Lower lobe of right lung (tissue), 2 donors: ENCODE measurements around the gene NTRK2. TPM values are rescaled to one million over a fixed set of nuclear protein-coding genes. Genes with fewer than 3 reads are reported as not detected.

Experiments used
- ATAC-seq, 2 donors: fragments of 200-7000 bp; cut with Tn5 transposase; one replicate each; pipeline ENCODE4 v1.9.1; 2020 to 2022; ENCODE audit warnings: mild to moderate bottlenecking in 2 of 2, moderate library complexity in 2 of 2
- DNase-seq: peaks from one replicate; pipeline ENCODE4 v3.0.0-alpha.2; 2020
- H3K27ac ChIP-seq: fragments of 200-600 bp; one replicate; pipeline ENCODE4 v1.8.0; 2022
- H3K27me3 ChIP-seq: fragments of 200-600 bp; one replicate; pipeline ENCODE4 v1.8.0; 2022; ENCODE audit warnings: low read depth
- H3K36me3 ChIP-seq: fragments of 200-600 bp; one replicate; pipeline ENCODE4 v1.8.0; 2022; ENCODE audit warnings: mild to moderate bottlenecking
- H3K4me1 ChIP-seq: fragments of 200-600 bp; one replicate; pipeline ENCODE4 v1.8.0; 2022
- H3K4me3 ChIP-seq: fragments of 200-600 bp; one replicate; pipeline ENCODE4 v1.8.0; 2022; ENCODE audit warnings: mild to moderate bottlenecking
- H3K9me3 ChIP-seq: fragments of 200-600 bp; one replicate; pipeline ENCODE4 v1.8.0; 2022
- intact Hi-C: fragments of 100-400 bp; cut with DNase I; formaldehyde crosslinking; loops from one replicate; pipeline ENCODE4 v1.11.0; 2022
- total RNA-seq: library from RNA; stranded (reverse); fragmentation: NEBNext Ultra II Directional; extraction: Animal tissue kit (Norgen Biotek cat#: 25700); gene quantifications from one replicate; pipeline ENCODE4 v1.2.1, GENCODE V29; 2021
- TF ChIP-seq, protein P1 (sequence below): fragments of 200-600 bp; IDR thresholded peaks from one replicate; pipeline ENCODE4 v1.8.0; 2022; ENCODE audit warnings: antibody characterized with exemption, mild to moderate bottlenecking
- donor health status: DM: no; HTN: yes; CAD: no; lungs with severe emphysema.

NTRK2 gene
- total RNA-seq, 1 donor from 2014 or later: 7.7 TPM

DNA sequence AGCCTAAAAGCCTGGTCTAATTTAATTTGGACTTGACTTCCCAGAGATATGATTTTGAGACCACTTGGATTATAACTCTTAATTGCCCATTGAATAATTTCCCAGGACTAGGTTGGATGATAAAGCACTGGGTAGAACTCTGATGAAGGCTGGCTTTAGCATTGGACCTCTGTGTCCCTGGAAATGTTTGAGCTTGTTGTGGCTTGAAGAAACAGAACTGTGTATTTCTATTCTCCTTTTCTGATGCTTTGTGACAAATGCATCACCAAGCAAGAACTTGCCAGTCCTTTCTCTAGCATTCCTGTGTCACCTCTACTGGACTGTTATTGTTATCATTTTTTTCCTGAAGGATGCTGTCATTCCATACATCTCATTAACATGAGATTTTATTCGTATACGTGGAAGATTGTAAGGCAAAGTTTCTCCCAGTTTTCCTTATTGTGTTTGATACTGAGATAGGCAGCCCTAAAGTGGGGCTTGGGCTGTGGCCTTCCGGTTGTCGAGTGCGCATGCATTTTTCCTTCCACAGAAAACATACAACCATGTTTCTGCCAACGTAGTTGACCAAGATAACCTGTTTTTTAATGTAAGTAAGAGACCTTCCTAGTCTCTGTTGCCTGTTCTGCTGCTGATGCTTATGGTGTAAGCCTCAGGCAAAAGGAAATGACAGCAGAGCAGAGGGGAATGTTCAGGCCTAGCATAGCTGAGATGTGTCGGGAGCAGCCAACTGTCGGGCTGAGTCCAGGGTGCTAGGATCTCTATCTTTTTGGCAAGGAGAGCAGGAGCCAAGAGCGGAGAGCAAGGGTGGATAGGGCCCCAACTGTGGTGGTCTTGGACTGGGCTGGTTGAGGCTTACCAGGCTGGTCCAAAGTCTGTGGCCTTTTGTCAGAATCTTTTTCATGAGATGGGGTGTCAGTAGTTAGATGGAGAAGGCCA, 2.3 kb downstream of the NTRK2 start:
- no peak for ATAC-seq
- no peak for DNase-seq
- H3K9me3 ChIP-seq: no peaks in the 10 kb centered on the region
- H3K36me3 ChIP-seq: no peaks in the 10 kb centered on the region
- intact Hi-C loops: no loop called here
- peaks cover 29% of the 10 kb centered on the region for H3K4me1 ChIP-seq
- TF ChIP-seq, protein P1, sequence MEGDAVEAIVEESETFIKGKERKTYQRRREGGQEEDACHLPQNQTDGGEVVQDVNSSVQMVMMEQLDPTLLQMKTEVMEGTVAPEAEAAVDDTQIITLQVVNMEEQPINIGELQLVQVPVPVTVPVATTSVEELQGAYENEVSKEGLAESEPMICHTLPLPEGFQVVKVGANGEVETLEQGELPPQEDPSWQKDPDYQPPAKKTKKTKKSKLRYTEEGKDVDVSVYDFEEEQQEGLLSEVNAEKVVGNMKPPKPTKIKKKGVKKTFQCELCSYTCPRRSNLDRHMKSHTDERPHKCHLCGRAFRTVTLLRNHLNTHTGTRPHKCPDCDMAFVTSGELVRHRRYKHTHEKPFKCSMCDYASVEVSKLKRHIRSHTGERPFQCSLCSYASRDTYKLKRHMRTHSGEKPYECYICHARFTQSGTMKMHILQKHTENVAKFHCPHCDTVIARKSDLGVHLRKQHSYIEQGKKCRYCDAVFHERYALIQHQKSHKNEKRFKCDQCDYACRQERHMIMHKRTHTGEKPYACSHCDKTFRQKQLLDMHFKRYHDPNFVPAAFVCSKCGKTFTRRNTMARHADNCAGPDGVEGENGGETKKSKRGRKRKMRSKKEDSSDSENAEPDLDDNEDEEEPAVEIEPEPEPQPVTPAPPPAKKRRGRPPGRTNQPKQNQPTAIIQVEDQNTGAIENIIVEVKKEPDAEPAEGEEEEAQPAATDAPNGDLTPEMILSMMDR: no peak
- H3K27ac ChIP-seq: no peak overlapping the region
- peak overlapping the region; percentile 57 for H3K4me3 ChIP-seq
- peaks cover 49% of the 10 kb centered on the region for H3K27me3 ChIP-seq

DNA sequence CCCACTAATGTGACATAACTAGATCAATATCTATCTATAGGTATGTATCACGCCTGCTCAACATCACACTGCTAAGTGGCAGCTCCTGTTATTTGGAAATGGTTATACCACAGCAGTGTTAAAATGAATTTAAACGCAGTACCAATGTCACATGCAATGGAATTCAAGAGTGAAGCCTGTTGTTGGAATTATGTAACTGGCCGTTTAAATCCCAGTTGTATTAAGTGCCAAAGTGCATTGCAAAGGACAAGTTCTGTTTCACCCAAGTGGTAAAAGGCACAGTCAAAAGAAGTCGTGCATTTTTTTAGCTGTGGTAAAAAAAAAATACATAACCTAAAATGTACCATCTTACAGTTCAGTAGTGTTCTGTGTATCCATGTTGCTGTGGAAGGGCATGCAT, 4.3 kb downstream of the NTRK2 start:
- no peak for DNase-seq
- peaks cover 17% of the 10 kb centered on the region for H3K4me1 ChIP-seq
- no peak overlapping the region for H3K27ac ChIP-seq
- ATAC-seq: no peak
- no peaks in the 10 kb centered on the region for H3K36me3 ChIP-seq
- H3K27me3 ChIP-seq: peaks cover 29% of the 10 kb centered on the region
- intact Hi-C loops: no loop called here
- H3K4me3 ChIP-seq: no peak overlapping the region
- H3K9me3 ChIP-seq: no peaks in the 10 kb centered on the region
- TF ChIP-seq, protein P1: no peak

DNA sequence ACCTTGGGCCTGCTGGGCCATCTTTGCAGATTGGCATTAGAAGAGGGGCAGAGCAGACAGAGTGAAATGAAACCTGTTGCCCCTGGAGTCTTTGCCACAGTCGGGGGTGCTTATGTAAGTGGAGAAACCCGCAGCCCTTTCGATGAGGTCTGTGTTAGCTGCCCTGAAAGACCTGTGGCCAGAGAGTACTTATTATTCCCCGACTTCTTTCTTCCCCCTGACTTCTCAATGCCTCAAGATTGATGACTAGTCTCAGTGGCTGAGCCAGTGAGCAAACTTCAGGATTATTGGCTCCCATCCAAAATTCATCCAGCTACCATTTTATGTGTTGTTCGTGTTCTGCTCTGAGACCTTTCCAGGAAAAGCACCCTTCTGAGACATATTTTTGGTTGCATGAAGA, 7.6 kb downstream of the NTRK2 start:
- peaks cover 4% of the 10 kb centered on the region for H3K27me3 ChIP-seq
- no peaks in the 10 kb centered on the region for H3K4me1 ChIP-seq
- no peak overlapping the region for H3K27ac ChIP-seq
- intact Hi-C loops: no loop called here
- no peaks in the 10 kb centered on the region for H3K9me3 ChIP-seq
- no peak overlapping the region for H3K4me3 ChIP-seq
- no peaks in the 10 kb centered on the region for H3K36me3 ChIP-seq
- DNase-seq (no peak), ATAC-seq (no peak)
- TF ChIP-seq, protein P1: no peak

DNA sequence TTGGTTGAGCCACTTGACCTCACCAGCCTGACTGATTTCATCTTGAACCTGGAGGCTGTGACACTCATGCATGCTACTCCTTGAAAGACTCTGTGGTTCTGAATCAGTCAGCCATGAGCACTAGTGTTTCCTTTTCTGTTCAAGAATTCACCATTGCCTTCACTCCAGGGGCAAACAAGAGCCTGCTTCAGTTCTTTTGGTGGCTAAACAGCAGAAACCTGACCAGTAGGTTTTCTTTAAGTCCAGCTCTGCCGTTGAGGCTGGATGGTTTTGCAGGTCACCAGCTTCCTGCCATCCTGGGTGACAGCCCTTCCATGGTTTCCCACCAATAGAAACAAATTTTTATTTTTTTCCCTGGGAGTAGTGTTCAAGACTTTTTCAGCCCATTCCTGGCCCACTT, 10.0 kb downstream of the NTRK2 start:
- Histone ChIP-seq H3K27me3 (no peaks in the 10 kb centered on the region), H3K9me3 (no peaks in the 10 kb centered on the region), H3K4me1 (no peaks in the 10 kb centered on the region), H3K4me3 (no peak overlapping the region), H3K36me3 (no peaks in the 10 kb centered on the region), H3K27ac (no peak overlapping the region)
- TF ChIP-seq, protein P1: no peak
- no peak for DNase-seq
- ATAC-seq: no peak
- intact Hi-C loops: no loop called here

DNA sequence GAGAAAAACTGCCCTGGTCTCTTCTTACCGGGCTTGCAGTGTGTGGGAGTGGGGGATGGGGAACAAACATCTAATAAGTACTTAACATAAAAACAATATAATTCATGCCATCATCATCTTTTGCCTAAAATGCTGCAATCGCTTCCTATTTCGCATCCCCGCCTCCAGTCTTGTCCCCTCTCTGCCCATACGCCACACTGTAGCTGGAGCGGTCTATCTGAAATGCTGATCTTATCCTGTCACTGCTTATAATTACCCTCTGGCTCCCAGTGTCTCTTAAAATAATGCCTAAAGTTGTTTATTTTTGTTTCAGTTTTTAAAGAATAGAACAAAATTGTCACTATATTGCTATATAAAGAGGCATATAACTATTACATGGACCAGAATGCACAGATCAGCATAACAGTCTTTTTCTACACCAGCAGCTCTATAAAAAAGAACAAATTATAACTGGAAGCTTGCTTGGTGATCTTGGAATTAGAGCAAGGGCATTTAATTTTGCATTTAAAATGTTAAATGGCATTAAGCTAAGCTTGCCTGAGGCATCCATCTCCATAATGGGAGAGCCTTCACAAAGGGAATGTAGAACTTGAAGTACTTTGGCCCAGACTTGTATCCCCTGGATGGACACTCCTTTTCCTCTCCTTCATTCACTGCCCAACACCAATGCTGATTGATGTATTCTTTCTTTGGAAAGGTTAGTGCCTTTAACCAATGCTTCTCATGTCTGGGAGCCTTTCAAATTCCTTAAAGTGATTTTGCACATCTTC, 12.2 kb downstream of the NTRK2 start:
- H3K27ac ChIP-seq: no peak overlapping the region
- ATAC-seq (no peak), DNase-seq (no peak)
- no peaks in the 10 kb centered on the region for H3K4me1 ChIP-seq
- H3K4me3 ChIP-seq: no peak overlapping the region
- TF ChIP-seq, protein P1: no peak
- no peaks in the 10 kb centered on the region for H3K9me3 ChIP-seq
- intact Hi-C loops: no loop called here
- H3K27me3 ChIP-seq: no peaks in the 10 kb centered on the region
- no peaks in the 10 kb centered on the region for H3K36me3 ChIP-seq
